ENCODE measurements around the gene PNPLA3.

Gene PNPLA3

GRCh38 chr22:43893266-43893665, 30.3 kb upstream of the PNPLA3 start:
- TF ChIP-seq CTCF (IDR thresholded peaks at IDR 0.05; ENCODE audit: low read depth, low read length), result no peak
- TF ChIP-seq POLR2A (IDR thresholded peaks at IDR 0.05; ENCODE audit: extremely low read depth, insufficient read length), result no peak
- TF ChIP-seq MYC (IDR thresholded peaks at IDR 0.05; ENCODE audit: low read depth, low read length), result no peak
- no peak overlapping the region for H3K4me3 ChIP-seq (ENCODE audit: low read depth, low read length)
- DNase-seq (ENCODE audit: low read depth), result no peak

- TF ChIP-seq MAX (IDR thresholded peaks at IDR 0.05; ENCODE audit: low read depth, low read length), result no peak
- no peak for TF ChIP-seq MYC (IDR thresholded peaks at IDR 0.05; ENCODE audit: low read depth, low read length)
- TF ChIP-seq POLR2A (IDR thresholded peaks at IDR 0.05; ENCODE audit: extremely low read depth, insufficient read length), result no peak
- no peak for TF ChIP-seq CTCF (IDR thresholded peaks at IDR 0.05; ENCODE audit: low read depth, low read length)
- DNase-seq (ENCODE audit: low read depth), result no peak
- no peak overlapping the region for H3K4me3 ChIP-seq (ENCODE audit: low read depth, low read length)
Observed at GRCh38 chr22:43894122-43894521, 29.5 kb upstream of the PNPLA3 start.

- no peak overlapping the region for H3K4me3 ChIP-seq (ENCODE audit: low read depth, low read length)
- TF ChIP-seq MAX (IDR thresholded peaks at IDR 0.05; ENCODE audit: low read depth, low read length) (0 out of 2 replicates have a peak, but pooled peaks have one; percentile 16), CTCF (IDR thresholded peaks at IDR 0.05; ENCODE audit: low read depth, low read length) (peak; percentile 14), POLR2A (IDR thresholded peaks at IDR 0.05; ENCODE audit: extremely low read depth, insufficient read length) (no peak)
- no peak for DNase-seq (ENCODE audit: low read depth)
Observed at GRCh38 chr22:43895986-43896645, 27.5 kb upstream of the PNPLA3 start.

GRCh38 chr22:43897751-43898261, 25.8 kb upstream of the PNPLA3 start:
- no peak for DNase-seq (ENCODE audit: low read depth)
- no peak overlapping the region for H3K4me3 ChIP-seq (ENCODE audit: low read depth, low read length)
- TF ChIP-seq POLR2A (IDR thresholded peaks at IDR 0.05; ENCODE audit: extremely low read depth, insufficient read length) (no peak), MAX (IDR thresholded peaks at IDR 0.05; ENCODE audit: low read depth, low read length) (no peak), MYC (IDR thresholded peaks at IDR 0.05; ENCODE audit: low read depth, low read length) (no peak), CTCF (IDR thresholded peaks at IDR 0.05; ENCODE audit: low read depth, low read length) (no peak)

GRCh38 chr22:43900206-43900605, 23.4 kb upstream of the PNPLA3 start:
- DNase-seq (ENCODE audit: low read depth), result no peak
- TF ChIP-seq MAX (IDR thresholded peaks at IDR 0.05; ENCODE audit: low read depth, low read length), result no peak
- TF ChIP-seq POLR2A (IDR thresholded peaks at IDR 0.05; ENCODE audit: extremely low read depth, insufficient read length), result no peak
- no peak for TF ChIP-seq CTCF (IDR thresholded peaks at IDR 0.05; ENCODE audit: low read depth, low read length)
- TF ChIP-seq MYC (IDR thresholded peaks at IDR 0.05; ENCODE audit: low read depth, low read length), result no peak
- H3K4me3 ChIP-seq (ENCODE audit: low read depth, low read length), result no peak overlapping the region
